ENCODE measurements around the gene SIGLEC12. TPM values are rescaled to one million over a fixed set of nuclear protein-coding genes. Genes with fewer than 3 reads are reported as not detected.

Gene SIGLEC12
- total and polyA plus RNA-seq, 2 of the 13 experiments (the other 11 are each of a cell fraction or from before 2014, with no cell fraction given), result not detected

DNA sequence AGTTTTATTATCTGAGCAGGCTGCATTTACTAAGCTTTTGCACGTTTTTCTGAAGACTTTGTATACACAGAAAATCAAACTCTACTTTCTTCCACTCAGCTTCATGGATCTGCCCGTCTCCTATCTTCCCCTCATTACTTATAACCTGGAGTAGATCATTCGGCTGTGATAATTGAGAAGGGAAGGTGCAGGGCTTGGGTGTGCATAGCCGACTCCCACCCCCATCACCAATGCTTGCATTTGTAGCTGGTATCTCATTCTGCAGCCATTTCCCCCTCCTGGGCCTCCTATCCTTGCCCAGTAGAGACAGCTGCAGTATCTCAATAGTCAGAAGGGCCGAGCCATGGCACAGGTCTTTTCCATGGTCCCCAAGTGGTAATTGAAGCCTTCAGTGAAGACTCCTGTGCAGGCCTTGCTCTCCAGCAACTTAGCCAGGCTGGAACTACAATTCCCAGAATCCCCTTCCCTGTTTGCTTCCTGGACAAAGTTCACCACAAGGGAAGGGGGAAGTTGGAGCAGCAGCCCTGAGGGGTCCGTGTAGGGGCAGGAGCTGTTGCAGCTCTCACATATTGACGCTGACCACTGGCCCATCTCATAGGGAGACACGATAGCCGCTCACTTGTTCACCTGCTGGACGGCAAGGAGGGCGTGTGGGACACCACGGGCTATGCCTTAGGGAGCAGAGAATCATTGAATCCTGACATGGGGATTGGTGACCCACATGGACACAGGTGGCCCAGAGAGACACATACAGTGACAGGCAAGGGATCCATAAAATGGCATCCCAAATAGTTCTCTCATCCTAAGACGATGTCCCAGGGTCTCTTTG, 41.2 kb downstream of the SIGLEC12 start (continued):
- TF ChIP-seq SAP130 (CRISPR knock-in tag; IDR thresholded peaks at IDR 0.05; ENCODE audit: low read depth) (peak; percentile 13; the same call in 1 of the 2 replicates), ZNF569 (CRISPR knock-in tag; IDR thresholded peaks at IDR 0.05; ENCODE audit: borderline replicate concordance) (no peak), CBFB (CRISPR knock-in tag; IDR thresholded peaks at IDR 0.05) (no peak), GTF2F1 (IDR thresholded peaks at IDR 0.05; ENCODE audit: low read length) (no peak), GABPB1 (CRISPR knock-in tag; IDR thresholded peaks at IDR 0.05) (peak; percentile 95), BHLHE40 (IDR thresholded peaks at IDR 0.05; ENCODE audit: low read length) (no peak), MED13 (CRISPR knock-in tag; IDR thresholded peaks at IDR 0.05) (no peak), POLR2G (IDR thresholded peaks at IDR 0.05; ENCODE audit: low read depth, low read length) (no peak), KLF12 (CRISPR knock-in tag; IDR thresholded peaks at IDR 0.05; ENCODE audit: borderline replicate concordance) (no peak), ZBTB3 (CRISPR knock-in tag; IDR thresholded peaks at IDR 0.05; ENCODE audit: borderline replicate concordance, low read depth) (no peak), ZNF674 (CRISPR knock-in tag; IDR thresholded peaks at IDR 0.05; ENCODE audit: low read depth) (no peak), MEF2D (CRISPR knock-in tag; IDR thresholded peaks at IDR 0.05) (no peak), PHF20 (CRISPR knock-in tag; IDR thresholded peaks at IDR 0.05) (peak; percentile 55), ESRRA (CRISPR knock-in tag; IDR thresholded peaks at IDR 0.05; ENCODE audit: low read depth) (no peak), GATAD2A (CRISPR knock-in tag; IDR thresholded peaks at IDR 0.05) (no peak), NFE2 (CRISPR knock-in tag; IDR thresholded peaks at IDR 0.05) (no peak), SRSF1 (optimal IDR thresholded peaks at IDR 0.05; ENCODE audit: low read depth, low read length) (no peak), ZNF136 (CRISPR knock-in tag; IDR thresholded peaks at IDR 0.05; ENCODE audit: low read depth) (no peak), ZNF761 (CRISPR knock-in tag; conservative IDR thresholded peaks at IDR 0.05) (no peak), FOXA3 (CRISPR knock-in tag; IDR thresholded peaks at IDR 0.05) (no peak), ZNF138 (CRISPR knock-in tag; IDR thresholded peaks at IDR 0.05; ENCODE audit: low read depth) (no peak)
- TF ChIP-seq, protein P1, sequence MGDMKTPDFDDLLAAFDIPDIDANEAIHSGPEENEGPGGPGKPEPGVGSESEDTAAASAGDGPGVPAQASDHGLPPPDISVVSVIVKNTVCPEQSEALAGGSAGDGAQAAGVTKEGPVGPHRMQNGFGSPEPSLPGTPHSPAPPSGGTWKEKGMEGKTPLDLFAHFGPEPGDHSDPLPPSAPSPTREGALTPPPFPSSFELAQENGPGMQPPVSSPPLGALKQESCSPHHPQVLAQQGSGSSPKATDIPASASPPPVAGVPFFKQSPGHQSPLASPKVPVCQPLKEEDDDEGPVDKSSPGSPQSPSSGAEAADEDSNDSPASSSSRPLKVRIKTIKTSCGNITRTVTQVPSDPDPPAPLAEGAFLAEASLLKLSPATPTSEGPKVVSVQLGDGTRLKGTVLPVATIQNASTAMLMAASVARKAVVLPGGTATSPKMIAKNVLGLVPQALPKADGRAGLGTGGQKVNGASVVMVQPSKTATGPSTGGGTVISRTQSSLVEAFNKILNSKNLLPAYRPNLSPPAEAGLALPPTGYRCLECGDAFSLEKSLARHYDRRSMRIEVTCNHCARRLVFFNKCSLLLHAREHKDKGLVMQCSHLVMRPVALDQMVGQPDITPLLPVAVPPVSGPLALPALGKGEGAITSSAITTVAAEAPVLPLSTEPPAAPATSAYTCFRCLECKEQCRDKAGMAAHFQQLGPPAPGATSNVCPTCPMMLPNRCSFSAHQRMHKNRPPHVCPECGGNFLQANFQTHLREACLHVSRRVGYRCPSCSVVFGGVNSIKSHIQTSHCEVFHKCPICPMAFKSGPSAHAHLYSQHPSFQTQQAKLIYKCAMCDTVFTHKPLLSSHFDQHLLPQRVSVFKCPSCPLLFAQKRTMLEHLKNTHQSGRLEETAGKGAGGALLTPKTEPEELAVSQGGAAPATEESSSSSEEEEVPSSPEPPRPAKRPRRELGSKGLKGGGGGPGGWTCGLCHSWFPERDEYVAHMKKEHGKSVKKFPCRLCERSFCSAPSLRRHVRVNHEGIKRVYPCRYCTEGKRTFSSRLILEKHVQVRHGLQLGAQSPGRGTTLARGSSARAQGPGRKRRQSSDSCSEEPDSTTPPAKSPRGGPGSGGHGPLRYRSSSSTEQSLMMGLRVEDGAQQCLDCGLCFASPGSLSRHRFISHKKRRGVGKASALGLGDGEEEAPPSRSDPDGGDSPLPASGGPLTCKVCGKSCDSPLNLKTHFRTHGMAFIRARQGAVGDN (CRISPR knock-in tag; IDR thresholded peaks at IDR 0.05), result no peak
- TF ChIP-seq, protein P2, sequence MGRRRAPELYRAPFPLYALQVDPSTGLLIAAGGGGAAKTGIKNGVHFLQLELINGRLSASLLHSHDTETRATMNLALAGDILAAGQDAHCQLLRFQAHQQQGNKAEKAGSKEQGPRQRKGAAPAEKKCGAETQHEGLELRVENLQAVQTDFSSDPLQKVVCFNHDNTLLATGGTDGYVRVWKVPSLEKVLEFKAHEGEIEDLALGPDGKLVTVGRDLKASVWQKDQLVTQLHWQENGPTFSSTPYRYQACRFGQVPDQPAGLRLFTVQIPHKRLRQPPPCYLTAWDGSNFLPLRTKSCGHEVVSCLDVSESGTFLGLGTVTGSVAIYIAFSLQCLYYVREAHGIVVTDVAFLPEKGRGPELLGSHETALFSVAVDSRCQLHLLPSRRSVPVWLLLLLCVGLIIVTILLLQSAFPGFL (CRISPR knock-in tag; IDR thresholded peaks at IDR 0.05), result no peak
- TF ChIP-seq, protein P3, sequence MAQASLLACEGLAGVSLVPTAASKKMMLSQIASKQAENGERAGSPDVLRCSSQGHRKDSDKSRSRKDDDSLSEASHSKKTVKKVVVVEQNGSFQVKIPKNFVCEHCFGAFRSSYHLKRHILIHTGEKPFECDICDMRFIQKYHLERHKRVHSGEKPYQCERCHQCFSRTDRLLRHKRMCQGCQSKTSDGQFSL (CRISPR knock-in tag; IDR thresholded peaks at IDR 0.05), result no peak
- TF ChIP-seq, protein P4, sequence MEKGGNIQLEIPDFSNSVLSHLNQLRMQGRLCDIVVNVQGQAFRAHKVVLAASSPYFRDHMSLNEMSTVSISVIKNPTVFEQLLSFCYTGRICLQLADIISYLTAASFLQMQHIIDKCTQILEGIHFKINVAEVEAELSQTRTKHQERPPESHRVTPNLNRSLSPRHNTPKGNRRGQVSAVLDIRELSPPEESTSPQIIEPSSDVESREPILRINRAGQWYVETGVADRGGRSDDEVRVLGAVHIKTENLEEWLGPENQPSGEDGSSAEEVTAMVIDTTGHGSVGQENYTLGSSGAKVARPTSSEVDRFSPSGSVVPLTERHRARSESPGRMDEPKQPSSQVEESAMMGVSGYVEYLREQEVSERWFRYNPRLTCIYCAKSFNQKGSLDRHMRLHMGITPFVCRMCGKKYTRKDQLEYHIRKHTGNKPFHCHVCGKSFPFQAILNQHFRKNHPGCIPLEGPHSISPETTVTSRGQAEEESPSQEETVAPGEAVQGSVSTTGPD (CRISPR knock-in tag; IDR thresholded peaks at IDR 0.05), result no peak

Data from HepG2 (cell line).